Activated T-cell treated with anti-CD3 and anti-CD28 coated beads for 4 hours (primary cell): ENCODE measurements around the gene PSMB5.

Experiments used
- DNase-seq: peaks from one replicate; pipeline ENCODE4 v3.0.0-alpha.2; 2020

Gene PSMB5

DNA sequence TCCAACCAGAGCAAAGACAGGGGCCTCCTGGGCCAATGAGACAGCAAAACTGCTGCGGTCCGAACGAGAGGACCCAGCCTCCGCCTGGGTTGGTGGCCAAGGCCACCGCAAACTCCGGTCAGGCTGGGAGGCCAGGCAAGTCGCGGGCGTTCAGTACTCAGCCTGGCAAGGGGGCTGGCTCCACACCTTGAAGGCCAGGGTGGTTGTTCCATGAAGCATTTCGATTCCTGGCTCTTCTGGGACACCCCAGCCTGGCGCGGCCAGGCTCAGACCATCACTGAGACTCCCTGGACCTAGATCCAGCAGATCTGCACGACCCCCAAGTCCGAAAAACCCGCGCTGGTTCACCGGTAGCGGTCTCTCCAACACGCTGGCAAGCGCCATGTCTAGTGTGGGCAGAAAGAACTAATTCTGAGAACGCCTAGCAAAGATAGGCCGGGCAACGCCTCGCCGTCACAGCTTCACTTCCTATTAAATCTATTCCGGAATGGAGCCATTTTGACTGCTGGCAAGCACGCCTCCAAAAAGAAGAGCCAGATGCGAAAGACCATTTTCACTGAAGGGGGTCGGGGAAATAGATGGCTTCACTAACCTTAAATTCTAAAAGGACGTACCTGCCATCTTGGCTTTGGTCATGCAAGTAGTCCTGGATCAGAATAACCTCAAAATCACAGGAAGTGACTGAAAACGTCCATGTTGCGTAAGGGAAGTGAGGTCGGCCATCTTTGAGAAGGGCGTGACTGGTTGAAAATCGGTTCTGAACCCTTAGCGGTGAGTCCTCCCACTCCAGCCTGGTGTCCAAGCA lies at the start of gene PSMB5:
Gene PSMB5 (minus strand): TSS at position 403 of the 805 bp plus-strand sequence. CDS start 19 bp downstream, at position 384.
- DNase-seq: peak; percentile 80

DNA sequence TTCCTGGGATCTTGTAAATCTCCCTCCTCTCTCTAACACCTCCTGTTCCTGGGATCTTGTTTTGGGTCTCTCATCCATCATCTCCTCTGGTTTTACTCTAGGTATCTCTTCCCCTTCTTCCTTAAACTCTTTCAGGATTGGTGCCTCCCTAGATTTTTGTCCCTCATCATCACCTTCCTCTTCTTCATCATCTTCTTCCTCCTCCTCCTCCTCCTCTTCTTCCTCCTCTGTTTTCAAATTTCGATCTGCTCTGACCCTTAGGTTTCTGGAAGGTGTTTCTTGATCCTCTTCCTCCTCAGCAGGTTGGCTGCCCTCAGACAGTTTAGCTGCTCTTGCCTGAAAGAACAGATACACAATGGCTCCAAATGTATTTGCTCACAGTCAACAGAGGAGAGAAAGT lies 45.8 kb upstream of the PSMB5 start:
- DNase-seq: no peak

DNA sequence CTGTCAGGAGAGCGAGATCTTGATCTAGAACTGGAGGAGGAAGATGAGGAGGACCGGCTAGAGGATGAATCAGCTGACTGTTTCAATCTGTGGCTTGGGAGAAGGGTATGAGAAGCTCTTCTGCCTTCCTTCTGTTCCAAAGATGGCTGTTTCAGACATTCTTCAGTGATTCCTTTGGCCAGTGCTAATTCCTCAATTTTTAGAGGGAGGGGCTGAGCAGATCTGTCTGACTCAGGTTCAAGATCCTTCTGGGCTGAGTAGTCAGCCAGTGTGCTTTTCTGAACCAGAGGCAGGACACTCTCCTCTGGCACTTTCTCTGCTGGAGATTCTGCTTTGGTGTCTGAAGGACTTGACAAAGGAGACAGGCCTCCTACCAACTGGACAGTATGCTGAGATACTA lies 45.0 kb upstream of the PSMB5 start:
- DNase-seq: no peak

DNA sequence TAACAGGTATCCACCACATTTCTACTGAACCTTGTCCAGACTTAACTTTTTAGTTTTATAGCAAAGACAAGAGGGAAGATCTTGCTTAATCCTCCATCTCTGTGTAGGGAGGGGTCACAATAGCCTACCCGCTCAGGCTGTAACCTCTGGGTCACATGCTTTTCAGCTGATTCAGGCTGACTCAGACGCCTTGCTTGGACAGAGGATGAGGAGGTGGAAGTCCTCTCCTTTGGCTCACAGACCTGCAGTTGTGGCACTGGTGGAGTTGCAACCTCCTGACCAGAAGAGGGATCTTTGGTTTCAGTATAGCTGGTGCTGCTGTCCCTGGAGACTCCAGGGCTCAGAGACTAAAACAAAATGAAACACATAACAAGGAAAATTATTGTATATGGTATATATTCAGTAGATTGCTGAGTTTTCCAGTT lies 44.0 kb upstream of the PSMB5 start:
- DNase-seq: no peak

DNA sequence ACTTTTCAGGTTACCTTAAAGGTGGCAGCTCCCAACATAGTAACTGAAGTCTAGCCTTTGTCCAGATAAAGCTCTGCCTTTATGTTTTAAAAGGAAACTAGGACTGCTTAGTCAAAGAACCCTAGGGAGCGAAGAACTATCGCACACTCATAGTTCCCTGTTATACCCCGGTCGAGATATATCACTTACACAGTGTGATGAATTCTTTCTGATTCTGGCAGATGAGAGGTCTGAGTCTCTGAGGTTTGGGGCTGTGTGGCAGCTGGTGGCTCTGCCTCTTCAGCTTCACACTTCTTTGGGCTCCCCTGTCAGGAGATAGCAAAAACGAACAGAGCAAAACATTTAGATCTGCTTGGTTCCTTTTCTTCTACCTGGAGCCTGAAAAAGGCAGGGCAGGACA lies 43.3 kb upstream of the PSMB5 start:
- no peak for DNase-seq

DNA sequence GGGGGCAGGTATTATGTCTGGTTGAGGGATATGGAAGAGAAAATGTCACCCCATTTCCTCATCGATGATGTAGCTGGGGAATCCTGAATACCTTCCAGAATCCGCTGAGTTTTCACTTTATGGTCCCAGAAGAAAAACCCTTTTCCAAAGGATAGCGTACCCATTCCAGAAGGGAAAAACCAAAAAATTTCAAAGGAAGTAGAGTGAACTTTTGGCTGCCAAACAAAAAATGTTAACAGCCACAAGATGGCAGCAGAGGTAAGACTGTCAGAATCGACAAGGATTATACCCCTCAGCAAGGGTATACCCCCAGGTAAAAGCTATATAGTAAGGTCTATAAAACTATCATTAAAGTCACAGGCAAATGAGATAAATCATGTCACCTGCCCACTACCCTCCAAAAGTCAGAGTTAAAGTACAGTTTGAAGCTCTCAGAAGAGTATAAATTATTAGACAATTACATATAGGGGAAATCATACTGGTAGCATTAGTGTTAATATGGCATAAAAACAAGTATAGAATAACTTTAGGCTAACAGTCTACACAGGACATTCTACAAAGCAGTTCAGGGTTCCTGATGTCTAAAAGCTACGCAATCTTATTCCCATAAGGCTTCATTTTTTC lies 42.2 kb upstream of the PSMB5 start:
- DNase-seq: no peak

DNA sequence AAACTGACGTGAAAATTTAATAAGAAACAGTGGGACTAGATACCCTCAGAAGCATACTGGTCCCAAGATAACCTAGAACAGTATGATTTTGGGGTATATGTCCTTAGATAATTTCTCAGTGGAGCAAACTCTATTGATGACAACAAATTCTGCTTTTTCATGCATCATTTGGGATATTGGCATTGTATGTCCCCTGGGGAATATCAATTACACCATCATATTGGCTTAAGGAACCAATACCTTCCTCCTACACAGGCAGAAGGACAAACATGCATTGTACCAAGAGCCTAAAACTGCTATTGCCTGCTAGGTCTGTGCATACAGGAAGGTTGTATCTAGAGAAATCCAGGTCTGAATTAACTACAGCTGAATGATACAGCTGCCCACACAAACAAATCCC lies 40.2 kb upstream of the PSMB5 start:
- DNase-seq: no peak

DNA sequence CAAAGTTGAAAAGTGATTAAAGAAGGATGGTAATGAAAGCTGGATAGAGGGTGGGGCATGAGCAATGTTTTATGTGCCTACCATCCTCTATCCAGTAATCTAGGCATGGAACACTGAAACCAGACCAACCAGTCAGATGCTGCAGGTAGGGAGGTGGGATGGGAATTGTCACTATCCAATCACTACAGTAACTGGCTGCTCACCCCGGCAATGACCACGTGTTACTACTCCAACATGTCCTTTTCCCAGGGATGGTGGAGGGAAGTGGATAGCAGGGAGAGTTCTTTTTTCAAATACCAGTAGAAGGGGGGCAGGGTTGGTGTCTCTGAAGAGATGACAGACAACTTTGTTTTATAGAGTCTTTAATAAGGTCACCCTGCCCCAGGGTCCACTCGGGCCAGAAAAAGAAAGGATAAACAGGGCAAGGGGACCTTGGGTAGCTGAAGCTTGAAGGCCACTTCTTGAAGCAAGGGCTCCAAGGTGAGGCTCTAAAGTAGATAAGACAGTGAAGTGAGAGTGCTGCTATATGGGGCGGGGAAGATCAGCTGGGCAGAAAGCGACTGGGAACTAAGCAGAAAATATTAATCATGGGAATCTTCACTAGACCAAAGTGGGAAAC lies 37.3 kb upstream of the PSMB5 start:
- DNase-seq: no peak

DNA sequence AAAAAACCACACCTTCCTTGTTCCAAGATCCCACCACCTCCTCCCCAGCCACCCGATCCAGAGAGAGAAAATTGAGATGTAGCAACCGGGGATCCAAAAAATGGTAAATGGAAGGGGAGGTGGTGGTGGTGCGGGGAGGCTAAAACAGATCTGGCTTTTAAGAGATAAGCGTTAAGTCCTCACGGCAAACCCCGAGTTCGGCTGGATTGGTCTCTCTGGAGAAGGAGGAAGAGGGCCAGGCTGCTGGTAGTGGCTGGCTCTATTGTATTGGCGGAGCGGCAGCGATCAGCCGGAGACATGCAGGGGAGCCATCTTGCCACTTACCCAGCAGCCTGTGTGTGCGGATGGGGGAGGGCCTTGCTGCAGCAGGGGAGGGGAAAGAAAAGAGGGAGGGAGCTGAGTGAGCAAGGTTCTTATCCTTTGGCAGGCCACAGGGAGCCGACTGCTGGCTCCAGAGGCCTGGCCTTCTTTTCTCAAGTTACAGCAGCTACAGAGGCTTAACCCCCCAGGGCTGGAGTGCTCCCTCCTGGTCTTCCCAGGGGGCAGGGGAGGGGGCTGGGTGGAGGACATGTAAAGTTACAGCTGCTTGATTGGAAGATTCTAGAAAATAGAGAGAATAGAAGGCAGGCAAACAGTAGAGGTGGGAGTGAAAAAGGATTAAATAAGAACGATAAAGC lies 36.7 kb upstream of the PSMB5 start:
- DNase-seq: peak; percentile 68

DNA sequence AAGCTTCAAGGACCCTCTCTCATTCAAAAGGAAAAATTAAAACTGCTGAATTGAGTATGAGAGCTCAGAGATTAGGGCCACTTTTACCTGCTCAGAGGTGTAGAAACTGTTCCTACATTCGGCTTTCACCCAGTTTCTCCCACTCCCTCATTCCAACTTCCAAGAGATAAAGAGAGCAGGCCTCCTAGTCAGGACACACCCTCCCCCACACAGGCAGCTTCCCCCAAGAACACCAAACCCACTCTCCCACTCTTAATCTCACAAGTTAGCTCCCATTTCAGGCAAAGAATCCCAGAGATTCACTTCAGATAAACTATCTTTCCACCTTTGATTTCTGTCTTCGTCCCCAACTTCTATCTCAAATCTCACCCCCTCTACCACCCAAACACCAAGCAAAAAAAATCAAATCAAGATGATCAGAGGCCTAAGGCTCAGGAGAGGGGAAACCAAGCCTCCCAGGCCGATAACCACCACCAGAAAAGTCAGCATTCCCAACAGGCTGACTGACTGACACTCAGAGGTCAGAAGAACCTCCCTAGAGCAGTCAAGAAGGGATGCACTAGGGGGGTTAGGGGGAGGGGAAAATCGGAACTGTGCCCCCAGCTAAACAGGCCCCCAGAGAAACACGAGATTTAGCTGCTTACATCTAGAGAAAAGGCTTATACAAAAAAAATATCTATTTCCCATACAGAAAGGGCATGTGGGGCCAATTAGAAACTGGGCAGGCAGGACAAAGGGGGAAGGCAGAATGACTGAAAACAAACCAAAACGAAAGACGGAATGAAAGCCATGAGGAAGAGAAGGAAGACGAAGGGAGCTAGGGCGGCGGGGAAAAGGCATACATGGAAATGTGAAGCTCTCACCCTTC lies 35.8 kb upstream of the PSMB5 start:
- no peak for DNase-seq

DNA sequence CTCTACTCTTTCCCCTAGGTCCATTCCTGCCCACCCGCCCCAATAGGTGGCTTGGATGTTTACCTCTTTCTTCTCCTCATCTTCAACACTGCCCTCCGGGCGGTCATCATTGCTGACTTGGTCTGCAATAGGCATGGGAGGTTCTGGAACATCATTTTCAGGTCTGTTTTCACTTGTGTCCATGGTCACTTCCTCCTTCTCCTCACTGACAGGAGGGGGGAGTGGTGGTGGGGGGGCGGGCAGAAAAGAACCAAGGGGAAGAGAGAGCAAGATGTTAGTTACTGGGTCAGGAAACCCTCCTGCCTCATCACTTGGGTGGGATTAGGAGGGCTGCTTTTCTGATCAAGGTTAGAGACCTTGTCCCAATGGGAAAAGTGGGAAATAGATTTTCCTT lies 34.7 kb upstream of the PSMB5 start:
- no peak for DNase-seq

DNA sequence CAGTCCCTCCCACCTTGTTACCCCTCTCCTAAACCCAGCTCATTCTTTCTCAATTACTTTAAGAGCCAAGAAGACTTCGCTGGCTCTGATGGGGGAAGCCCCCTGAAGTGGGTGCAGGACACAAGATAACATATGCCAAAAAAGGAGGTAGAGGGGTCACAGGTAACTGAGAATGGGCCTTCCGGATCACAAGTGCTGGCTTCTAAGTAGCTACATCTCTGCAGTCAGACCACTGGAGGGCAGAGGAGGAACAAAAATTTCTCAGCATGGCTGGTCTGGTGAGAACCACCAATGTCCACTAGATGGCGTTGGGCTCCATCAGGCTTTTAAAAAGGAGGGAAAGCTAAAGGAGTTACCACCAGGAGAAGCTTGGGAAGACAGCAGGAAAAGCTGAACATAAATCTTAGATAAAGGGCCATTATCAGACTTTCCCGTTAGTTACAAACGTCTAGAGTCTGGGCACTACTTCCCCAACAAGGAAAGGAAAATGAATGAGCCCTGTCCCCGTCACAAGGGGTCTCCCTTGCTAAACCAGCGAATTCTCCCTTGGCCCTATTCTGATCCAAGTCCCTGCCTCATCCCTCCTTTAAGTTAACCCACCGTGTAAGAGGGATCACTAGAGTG lies 34.2 kb upstream of the PSMB5 start:
- peak; percentile 59 for DNase-seq

DNA sequence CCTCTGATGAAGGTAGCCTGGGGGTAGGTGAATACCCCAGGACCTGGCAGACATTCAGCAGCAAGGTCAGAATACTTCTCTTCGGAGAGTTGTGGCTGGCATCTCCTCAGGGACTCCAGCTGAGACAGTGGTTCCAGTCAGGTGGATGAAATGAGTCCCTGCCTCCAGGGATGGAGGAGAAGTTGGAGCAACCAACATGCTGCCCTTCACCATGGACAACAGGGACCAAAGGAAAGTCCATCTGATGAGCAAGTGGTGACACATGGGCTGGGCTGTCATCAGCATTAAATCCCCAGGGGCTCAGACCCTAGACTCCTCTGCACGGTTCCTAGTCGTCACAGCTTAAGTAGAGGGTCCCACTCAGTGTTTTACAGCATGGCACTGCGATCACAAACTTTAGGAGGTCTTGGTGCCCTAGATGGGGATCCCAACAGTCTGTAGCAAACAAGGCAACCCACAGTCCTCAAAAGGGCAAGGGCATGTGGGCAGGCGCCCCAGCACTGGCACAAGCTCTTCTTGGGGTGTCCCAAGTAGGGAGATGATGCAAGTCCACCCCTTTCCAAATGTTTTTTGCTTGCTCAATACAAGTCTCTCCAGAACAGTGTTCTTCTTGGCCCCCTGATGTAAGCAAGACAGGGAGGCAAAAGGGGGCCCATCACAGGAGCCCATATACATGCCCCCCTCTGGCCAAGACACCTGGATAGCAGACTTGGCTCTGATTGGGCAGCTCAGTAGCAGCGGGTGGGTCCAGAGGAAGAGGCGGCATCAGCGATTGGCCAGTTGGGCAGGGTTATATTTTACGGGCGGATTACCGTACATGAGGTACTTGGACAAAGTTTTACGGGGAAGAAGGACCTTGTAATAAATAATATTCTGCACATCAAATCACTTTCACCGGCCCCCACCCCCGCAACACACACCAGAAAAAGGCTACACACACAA lies 33.4 kb upstream of the PSMB5 start:
- no peak for DNase-seq

DNA sequence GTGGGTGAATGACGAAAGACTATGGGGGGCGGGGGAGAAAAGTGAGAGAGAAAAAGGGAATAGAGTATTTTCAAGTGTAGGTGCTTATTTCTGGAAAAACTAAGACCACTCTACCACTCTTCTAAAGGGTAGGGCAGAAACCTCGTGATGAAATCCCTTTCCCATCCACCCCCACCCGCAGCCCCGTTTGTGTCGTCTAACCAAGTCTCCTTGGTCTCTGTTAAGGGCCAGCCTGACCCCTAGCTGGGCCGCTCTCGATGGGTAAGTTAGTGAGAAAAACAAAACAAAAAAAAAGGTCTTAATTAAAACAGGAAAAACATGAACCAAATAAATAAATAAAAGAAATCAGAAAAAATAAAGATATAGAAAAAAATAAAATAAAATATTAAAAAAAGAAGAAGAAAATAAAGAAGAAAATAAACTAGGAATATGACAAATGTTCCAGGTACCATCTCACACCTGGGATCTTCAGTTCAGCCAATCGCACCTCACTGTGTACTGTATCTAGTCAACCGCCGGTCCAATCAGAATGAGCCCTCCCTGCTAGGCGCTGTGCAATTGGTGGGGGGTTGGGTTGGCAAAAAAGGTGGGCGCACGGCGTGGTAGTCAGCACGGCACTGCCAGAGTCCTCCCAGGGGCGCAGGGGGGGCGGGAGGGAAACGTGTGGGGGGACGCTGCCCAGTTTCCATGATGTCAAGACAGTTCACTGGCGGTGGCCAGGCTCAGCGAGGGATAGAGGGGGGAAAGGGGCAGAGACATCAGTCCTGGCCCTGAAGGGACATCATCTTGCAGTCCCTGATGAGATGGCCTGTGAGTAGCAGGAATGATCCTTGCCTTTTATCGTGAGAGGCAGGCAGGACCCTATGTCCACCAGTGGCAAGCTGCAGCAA lies 32.4 kb upstream of the PSMB5 start:
- no peak for DNase-seq

DNA sequence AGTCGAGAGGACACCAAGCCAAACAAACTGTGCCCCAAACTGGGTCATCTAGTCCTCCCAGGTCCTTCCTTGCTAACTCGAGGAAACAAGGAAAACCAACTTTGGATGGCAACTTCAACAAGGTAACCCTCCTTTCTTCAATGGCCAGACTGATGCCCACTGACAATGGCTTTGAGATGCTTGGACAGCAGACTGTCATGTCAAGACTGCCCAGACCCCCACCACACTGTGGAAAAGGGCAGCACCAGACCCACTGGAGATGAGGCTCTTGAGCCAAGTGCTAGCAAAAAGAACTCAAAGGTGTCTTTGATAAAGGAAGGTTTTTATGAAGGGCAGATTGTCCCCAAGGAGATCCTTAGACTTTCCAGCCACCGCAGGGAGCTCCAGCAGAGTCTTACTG lies 31.7 kb upstream of the PSMB5 start:
- DNase-seq: no peak

DNA sequence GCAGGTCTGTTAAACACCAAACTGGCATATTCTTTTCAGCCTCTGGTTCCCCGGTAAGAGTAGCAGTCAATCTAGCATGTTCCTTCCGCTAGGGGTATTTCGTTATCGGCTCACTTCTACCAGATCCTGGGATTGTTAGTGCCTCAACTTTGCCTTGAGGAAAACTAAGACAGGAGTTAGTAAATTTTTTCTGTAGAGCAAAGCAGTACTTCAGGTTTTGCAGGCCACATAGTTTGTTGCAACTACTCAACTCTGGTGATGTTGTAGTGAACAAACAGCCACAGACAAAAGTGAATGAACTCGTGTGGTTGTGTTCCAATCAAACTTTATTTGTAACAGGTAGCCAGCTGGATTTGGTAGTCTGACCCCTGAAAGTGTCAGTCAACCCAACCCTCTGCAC lies 28.9 kb upstream of the PSMB5 start:
- DNase-seq: no peak

DNA sequence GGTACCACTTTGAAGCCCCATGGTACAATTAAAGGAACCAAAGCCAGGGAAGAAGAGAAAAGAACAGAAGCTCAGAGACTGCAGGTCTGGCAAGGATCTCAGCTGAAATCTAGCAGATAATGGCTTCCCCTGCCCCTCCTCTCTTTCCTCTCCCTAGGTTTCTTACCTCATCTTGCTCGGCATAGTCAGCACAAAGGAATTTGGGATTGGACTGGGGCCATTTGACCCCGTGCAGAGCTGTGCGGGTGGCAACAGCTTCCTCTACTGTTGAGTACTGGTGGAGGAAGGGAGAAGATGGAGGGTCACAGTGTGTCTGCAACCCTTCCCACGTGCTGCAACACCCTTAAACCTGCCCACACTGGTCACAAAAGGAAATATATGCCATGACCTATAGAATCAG lies 27.3 kb upstream of the PSMB5 start:
- no peak for DNase-seq

DNA sequence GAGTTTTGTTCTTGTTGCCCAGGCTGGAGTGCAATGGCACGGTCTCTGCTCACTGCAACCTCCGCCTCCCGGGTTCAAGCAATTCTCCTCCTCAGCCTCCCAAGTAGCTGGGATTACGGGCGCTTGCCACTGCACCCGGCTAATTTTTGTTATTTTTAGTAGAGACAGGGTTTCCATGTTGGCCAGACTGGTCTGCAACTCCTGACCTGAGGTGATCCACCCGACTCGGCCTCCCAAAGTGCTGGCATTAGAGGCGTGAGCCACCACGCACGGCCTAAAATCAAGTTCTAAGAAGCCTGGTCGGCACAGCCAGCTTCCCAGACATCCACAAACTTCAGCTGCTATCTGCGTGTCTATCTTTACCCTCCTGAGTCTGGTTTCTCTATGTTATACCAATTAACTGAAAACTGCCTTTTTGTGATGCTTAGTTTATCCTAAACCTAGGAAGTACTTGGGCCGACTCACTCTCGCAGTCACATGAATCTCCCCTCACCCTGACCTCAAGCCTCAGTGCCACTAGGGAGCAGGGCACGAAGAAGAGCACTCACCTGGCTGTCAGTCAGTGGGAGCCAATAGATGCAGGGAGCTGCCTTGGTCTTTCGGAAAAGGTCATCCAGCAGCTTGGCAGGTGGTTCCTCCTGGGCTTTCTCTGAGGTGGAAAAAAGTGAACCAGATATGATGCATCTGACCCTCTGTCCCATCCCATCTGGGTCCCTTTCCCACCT lies 26.0 kb upstream of the PSMB5 start:
- DNase-seq: no peak
